Measurements from ENCODE around the gene RAB27B. TPM values are rescaled to one million over a fixed set of nuclear protein-coding genes. Genes with fewer than 3 reads are reported as not detected.

Gene RAB27B
- total RNA-seq, 1 donor from 2014 or later, result 0.16 TPM

DNA sequence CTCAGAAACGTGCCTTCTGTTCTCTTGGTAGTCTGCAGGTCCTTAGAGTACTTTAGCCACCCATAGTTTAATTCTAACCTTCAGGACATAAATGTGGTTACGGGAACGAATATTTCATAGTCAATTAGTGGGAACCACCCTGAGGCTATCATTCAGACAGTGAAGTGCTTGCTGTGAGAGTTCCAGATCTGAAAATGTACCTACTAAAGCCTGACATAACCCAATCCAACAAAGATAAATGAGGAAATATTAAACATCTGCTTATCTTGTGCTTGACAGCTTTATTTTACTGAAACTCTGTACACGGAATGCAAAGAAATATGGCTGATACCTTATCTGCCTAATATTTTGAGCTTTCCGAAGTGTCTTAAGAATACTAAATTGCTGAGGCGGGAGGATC, 43.0 kb downstream of the RAB27B start:
- H3K4me1 ChIP-seq, result no peaks in the 10 kb centered on the region
- no peak overlapping the region for H3K27ac ChIP-seq (replicated peaks)
- intact Hi-C loops (cut with micrococcal nuclease), result no loop called here
- TF ChIP-seq, protein P1, sequence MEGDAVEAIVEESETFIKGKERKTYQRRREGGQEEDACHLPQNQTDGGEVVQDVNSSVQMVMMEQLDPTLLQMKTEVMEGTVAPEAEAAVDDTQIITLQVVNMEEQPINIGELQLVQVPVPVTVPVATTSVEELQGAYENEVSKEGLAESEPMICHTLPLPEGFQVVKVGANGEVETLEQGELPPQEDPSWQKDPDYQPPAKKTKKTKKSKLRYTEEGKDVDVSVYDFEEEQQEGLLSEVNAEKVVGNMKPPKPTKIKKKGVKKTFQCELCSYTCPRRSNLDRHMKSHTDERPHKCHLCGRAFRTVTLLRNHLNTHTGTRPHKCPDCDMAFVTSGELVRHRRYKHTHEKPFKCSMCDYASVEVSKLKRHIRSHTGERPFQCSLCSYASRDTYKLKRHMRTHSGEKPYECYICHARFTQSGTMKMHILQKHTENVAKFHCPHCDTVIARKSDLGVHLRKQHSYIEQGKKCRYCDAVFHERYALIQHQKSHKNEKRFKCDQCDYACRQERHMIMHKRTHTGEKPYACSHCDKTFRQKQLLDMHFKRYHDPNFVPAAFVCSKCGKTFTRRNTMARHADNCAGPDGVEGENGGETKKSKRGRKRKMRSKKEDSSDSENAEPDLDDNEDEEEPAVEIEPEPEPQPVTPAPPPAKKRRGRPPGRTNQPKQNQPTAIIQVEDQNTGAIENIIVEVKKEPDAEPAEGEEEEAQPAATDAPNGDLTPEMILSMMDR (IDR thresholded peaks at IDR 0.05; ENCODE audit: borderline replicate concordance), result no peak
- H3K4me3 ChIP-seq, result no peak overlapping the region
- no peak for DNase-seq
- no peaks in the 10 kb centered on the region for H3K27me3 ChIP-seq (ENCODE audit: low read depth)
- no peaks in the 10 kb centered on the region for H3K36me3 ChIP-seq
- no peaks in the 10 kb centered on the region for H3K9me3 ChIP-seq (replicated peaks)

DNA sequence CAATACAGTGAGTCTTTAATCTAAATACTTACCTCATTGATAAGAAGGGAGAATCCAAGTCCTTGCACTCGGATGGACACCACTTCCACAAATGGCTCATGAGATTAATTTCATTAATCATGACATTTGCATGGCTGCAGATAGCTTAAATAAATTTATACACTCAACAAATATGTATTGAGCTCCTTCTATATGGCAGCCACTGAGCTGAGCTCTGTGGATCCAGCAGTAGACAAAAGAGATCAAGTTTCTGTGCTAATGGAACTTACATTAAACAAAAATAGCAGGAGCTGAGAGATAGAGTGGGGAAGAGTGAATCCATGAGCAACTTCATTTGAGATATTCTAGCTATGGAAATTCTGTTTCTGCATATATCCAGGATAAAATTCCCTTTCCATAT, 44.4 kb downstream of the RAB27B start:
- intact Hi-C loops (cut with micrococcal nuclease), result no loop called here

DNA sequence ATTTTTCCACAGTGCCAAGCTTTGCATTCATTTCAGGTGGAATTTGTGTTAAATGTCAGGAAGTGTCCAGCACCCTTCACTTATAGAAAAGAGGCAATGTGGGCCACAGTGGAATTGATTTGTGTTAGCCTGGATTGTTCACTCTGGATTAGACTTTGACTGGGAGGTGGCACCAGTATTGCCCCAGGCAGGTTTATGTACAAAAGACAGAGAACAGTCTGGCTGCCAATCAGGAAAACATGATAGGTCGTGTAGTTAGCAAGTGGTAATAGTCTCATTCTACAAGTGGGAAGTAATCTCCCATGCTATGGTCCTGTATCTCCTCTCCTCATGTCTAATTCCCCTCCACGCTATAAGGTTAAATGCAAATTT, 45.6 kb downstream of the RAB27B start:
- no peaks in the 10 kb centered on the region for H3K4me1 ChIP-seq
- no peaks in the 10 kb centered on the region for H3K36me3 ChIP-seq
- TF ChIP-seq, protein P1 (IDR thresholded peaks at IDR 0.05; ENCODE audit: borderline replicate concordance), result no peak
- H3K27me3 ChIP-seq (ENCODE audit: low read depth), result no peaks in the 10 kb centered on the region
- no peak overlapping the region for H3K27ac ChIP-seq (replicated peaks)
- no peak overlapping the region for H3K4me3 ChIP-seq
- no peaks in the 10 kb centered on the region for H3K9me3 ChIP-seq (replicated peaks)
- no peak for DNase-seq
- intact Hi-C loops (cut with micrococcal nuclease), result no loop called here

More for the DNA sequence above, 44.4 kb downstream of the RAB27B start:
- Histone ChIP-seq H3K4me3 (no peak overlapping the region), H3K36me3 (no peaks in the 10 kb centered on the region), H3K27ac (replicated peaks) (no peak overlapping the region), H3K4me1 (no peaks in the 10 kb centered on the region), H3K27me3 (ENCODE audit: low read depth) (no peaks in the 10 kb centered on the region), H3K9me3 (replicated peaks) (no peaks in the 10 kb centered on the region)
- TF ChIP-seq, protein P1 (IDR thresholded peaks at IDR 0.05; ENCODE audit: borderline replicate concordance), result no peak
- no peak for DNase-seq

DNA sequence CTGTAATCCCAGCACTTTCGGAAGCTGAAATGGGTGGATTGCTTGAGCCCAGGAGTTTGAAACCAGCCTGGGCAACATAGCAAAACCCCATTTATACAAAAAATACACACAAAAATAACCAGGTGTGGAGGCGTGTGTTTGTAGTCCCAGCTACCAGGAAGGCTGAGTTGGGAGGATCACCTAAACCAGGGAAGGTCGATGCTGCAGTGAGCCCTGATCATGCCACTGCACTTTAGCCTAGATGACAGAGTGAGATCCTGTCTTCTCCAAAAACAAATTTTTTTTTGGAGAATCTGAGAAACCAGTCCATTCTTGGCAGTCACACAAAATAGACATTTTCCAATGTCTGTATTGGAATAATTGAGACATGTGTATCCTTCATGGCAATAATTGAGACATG, 46.8 kb downstream of the RAB27B start:
- H3K9me3 ChIP-seq (replicated peaks), result no peaks in the 10 kb centered on the region
- DNase-seq, result no peak
- intact Hi-C loops (cut with micrococcal nuclease), result no loop called here
- no peaks in the 10 kb centered on the region for H3K36me3 ChIP-seq
- H3K27me3 ChIP-seq (ENCODE audit: low read depth), result no peaks in the 10 kb centered on the region
- no peaks in the 10 kb centered on the region for H3K4me1 ChIP-seq
- H3K4me3 ChIP-seq, result no peak overlapping the region
- TF ChIP-seq, protein P1 (IDR thresholded peaks at IDR 0.05; ENCODE audit: borderline replicate concordance), result no peak
- H3K27ac ChIP-seq (replicated peaks), result no peak overlapping the region

DNA sequence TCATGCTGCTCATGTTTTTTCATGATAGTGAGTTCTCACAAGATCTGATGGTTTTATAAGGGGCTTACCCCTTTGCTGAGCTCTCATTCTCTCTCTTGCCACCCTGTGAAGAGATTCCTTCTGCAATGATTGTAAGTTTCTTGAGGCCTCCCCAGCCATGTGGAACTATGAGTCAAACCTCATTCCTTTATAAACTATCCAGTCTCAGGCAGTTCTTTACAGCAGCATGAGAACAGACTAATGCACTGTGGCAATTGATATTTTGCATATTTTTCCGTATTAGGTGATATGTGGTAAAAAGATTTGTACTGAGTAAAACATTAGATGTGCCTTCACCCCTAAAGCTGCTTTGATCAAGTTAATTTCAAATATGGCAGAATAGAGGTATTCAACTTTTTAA, 48.8 kb downstream of the RAB27B start:
- Histone ChIP-seq H3K36me3 (no peaks in the 10 kb centered on the region), H3K27me3 (ENCODE audit: low read depth) (no peaks in the 10 kb centered on the region), H3K4me1 (no peaks in the 10 kb centered on the region), H3K27ac (replicated peaks) (no peak overlapping the region), H3K4me3 (no peak overlapping the region), H3K9me3 (replicated peaks) (no peaks in the 10 kb centered on the region)
- intact Hi-C loops (cut with micrococcal nuclease), result no loop called here
- DNase-seq, result no peak
- TF ChIP-seq, protein P1 (IDR thresholded peaks at IDR 0.05; ENCODE audit: borderline replicate concordance), result no peak

DNA sequence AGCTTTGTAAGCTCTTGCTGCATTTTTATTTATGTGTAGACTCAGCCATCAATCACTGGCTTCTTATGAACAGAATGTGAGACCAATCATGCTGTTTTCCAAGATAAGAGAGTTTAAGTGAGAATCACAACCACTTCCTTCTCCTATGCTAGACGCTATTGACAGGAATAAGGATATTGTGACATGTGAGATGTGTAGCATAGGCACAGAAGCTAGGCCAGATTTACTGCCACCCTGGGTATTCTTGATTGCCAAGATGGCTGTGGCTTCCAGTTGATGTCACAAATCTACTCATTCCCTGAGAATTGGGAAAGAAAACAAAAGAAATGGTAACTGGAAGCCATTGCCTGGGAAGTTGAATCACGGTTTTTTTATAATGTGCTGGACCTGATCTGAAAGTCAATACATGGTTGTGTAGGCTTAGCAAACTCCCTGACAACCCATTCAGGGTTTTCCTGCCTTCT, 49.9 kb downstream of the RAB27B start:
- H3K27me3 ChIP-seq (ENCODE audit: low read depth), result no peaks in the 10 kb centered on the region
- TF ChIP-seq, protein P1 (IDR thresholded peaks at IDR 0.05; ENCODE audit: borderline replicate concordance), result no peak
- no peak overlapping the region for H3K4me3 ChIP-seq
- no peak for DNase-seq
- no peak overlapping the region for H3K27ac ChIP-seq (replicated peaks)
- H3K4me1 ChIP-seq, result no peaks in the 10 kb centered on the region
- intact Hi-C loops (cut with micrococcal nuclease), result no loop called here
- no peaks in the 10 kb centered on the region for H3K36me3 ChIP-seq
- no peaks in the 10 kb centered on the region for H3K9me3 ChIP-seq (replicated peaks)
